ENCODE data around the gene CCDC68.
"Not testable (repeated sequence)": the region's sequence is repeated elsewhere in the genome, so short reads cannot be mapped to it uniquely, and the experiment has no call there.

The CCDC68 gene

DNA sequence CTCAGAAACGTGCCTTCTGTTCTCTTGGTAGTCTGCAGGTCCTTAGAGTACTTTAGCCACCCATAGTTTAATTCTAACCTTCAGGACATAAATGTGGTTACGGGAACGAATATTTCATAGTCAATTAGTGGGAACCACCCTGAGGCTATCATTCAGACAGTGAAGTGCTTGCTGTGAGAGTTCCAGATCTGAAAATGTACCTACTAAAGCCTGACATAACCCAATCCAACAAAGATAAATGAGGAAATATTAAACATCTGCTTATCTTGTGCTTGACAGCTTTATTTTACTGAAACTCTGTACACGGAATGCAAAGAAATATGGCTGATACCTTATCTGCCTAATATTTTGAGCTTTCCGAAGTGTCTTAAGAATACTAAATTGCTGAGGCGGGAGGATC lies 88.0 kb downstream of the CCDC68 start:
- DNase-seq, result no peak

DNA sequence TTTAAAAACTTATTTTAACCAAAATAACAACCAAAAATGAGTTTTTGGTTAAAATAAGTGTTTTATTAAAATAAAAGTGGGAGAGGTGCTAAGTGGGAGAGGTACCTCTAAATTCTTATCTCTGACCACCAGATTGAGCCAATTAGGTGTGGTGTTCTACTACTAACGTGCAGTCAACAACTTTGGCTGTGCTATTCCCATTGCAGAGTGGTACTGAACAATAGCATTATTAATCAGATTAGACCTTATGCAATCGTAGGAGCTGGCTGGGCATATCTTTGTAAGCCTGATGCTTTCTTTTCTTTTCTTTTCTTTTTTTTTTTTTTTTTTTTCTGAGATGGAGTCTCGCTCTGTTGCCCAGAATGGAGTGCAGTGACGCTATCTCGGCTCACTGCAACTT lies 92.1 kb downstream of the CCDC68 start:
- no peak for DNase-seq

DNA sequence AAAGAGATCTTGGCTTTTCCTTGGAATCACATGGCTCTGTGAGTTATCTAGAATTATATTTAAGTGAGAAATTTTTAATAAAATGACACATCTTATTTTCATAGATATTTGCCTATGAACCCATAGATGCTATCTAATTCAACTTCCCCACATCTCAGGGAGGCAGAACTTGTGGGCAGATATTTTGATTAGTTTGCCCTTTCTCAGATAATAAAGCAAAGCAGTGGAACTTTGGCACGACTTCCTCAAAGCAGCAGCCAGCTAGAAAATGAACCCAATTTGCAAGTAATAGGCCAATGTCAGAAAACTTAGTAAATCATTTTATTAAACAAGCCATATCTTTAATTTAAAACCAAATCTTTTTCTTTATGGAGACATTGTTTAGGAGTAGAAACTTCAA lies 98.3 kb downstream of the CCDC68 start:
- DNase-seq, result no peak

DNA sequence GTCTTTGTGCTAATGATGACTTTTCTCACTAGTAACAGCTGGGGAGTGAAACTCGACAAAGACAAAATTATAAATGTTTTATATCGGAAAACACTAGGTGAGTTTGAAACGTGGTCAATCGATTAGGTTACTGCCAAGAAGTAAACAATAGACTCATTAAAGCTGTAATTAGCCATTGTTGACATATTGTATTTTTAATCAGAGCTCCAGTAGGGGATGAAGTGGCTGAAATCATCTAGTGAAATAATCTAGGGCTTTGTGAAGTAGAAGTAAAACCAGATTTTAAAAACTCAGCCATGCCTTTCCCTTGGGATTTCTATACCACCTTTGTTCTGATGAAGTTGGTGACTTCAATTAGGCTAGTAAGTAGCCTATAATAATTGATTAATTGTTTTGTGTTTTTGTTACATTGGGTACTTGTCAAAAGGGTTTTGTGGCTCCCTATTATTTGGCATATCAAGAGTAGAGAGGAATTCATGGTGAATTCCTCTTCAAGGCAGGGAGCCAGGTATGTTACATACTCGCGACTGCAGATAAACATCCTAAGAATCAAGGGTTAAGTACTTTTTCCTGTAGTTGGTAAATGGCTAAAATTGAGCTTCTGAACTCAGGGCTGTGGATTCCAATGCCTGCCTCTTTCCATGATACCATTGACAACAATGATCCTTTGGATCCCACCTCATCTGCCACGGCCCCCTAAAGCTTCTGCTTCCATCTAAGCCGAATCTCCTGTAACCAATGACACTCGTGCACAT lies 99.4 kb downstream of the CCDC68 start:
- no peak for DNase-seq

DNA sequence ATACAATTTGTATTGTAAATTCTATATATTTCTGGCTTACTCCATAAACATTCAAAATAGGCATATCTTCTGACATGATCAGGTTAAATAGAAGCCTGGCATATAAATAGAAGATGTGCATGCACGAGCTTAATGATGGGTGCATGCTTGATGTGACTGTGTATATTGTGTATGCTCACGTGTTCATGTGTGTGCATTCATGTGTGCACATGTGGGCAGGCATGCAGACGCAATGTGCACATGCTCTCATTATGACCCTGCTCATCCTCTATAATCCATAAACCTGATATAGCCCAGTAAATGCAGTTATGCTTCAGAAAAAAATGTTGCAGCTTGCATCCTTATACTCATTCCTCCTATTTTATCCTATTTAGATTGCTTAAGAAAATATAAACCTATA lies 101.8 kb downstream of the CCDC68 start:
- DNase-seq, result no peak

DNA sequence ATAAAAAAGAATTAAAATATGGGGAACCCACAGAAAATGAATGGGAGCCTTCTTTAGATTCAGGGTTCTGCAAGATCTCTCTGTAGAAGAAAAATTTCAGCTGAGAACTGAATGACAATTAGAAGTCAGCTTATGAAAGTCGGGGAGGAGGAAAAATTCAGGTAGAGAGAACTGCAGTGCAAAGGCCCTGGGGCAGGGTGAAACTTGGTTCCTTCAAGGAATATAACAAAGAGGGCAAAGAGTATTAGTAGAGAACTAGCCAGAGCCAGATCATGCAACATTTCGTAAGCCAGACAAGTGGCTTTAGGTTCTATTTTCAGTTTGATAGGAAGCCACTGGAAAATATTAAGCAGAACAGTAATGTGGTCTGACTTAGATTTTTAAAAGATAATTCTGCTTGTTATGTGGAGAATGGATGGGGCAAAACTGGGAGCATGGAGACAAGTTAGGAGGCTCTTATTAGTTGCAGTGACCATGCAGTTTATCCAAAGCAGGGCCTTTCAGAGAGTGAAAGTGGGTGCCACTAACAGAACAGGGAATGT lies 103.1 kb downstream of the CCDC68 start:
- DNase-seq, result peak; percentile 20

DNA sequence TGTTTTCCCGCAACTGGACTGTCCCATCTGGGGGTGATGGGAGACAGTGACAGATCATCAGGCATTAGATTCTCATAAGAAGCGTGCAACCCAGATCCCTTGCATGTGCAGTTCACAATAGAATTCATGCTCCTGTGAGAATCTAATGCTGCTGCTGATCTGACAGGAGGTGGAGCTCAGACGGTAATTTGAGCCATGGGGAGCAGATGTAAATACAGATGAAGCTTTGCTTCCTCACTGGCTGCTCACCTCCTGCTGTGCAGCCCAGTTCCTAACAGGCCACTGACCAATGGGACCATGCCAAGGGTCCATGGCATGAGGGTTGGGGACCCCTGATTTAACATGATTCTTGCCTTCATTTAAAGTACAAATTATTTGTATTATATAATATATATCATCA lies 104.2 kb downstream of the CCDC68 start:
- DNase-seq, result not testable (repeated sequence)

DNA sequence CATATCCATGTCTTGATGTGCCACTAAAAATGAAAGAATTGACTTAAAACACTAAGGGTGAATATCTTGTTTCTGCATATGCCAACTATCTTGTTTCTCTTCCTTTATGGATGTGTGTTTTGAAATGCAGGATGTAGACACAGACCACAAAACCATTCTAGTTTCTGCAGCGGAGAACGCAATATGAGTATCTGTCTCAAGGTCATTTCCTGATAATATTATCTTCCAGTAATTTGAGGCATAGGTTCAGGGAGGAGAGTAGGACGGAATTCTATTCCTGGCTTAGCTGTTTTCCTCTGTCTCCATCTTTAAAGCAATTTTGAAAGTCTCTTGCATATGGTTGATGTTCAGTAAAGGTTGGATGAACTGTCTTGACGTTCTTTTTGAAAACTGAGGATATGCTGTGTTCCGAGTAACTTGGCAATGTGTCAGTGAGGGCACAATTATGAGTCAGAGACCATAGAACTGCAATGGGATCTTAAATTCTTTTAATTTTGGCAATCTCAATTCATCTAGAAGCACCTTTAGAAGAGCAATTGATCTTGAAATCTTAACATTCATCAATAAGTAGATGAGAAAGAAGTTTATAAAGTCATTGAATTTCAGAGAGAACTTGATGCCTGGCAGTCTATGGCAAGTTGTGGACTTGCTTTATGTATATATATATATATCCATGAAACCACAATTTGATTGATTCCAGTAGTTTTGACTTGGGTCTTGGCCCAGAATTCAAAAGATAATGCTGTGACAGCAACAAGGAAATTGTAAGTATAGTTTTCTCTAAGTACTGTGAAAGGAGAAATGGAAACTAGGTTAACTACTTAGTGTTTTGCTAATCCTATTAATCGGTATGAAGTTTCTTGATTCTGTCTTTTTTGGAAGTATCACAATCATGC lies 106.2 kb downstream of the CCDC68 start:
- DNase-seq, result peak; percentile 86
